HCT116 (cell line): ENCODE data around the gene KLK12. TPM values are rescaled to one million over a fixed set of nuclear protein-coding genes. Genes with fewer than 3 reads are reported as not detected.

Source experiments
- ATAC-seq: fragments of 200-7000 bp; cut with Tn5 transposase; 2 replicates; pipeline ENCODE4 v1.9.1; 2020; ENCODE audit warnings: mild to moderate bottlenecking, moderate library complexity
- BruUV-seq: library from RNA; stranded (reverse); fragments of 400-500 nt; replicated peaks from 2 replicates; lab custom pipeline; 2021; lab: Mats Ljungman, UMichigan
- CTCF ChIA-PET: fragments of 300-600 bp; sonication (Branson Sonifier 250); formaldehyde crosslinking; loops from one replicate; lab custom pipeline; 2021; ENCODE audit warnings: antibody characterized with exemption; lab: Charles Lee
- POLR2A ChIA-PET: fragments of 300-600, 350-600 bp; sonication (Branson Sonifier 250); formaldehyde crosslinking; loops from one replicate; lab custom pipeline; 2021; ENCODE audit warnings: antibody characterized with exemption; lab: Charles Lee
- RAD21 ChIA-PET, 2 experiments: fragments of 300-600 bp; sonication (Branson Sonifier 250); formaldehyde crosslinking; loops; one replicate each; lab custom pipeline; 2023; ENCODE audit warnings: low total read pairs in 2 of 2; ENCODE audit not compliant: uncharacterized antibody in 2 of 2, unreplicated experiment in 2 of 2, low non-redundant PET in 1 of 2; lab: Charles Lee
- DNase-seq: peaks from one replicate; pipeline ENCODE4 v3.0.0-alpha.2; 2010; ENCODE audit warnings: low read depth, low spot score
- H2AFZ ChIP-seq: fragments of 200-600 bp; shearing (Covaris generic), sonication (generic); 2 replicates; pipeline ENCODE4 v1.6.1; 2017; ENCODE audit warnings: low read depth, mixed run types, mixed read lengths, antibody characterized with exemption, low read length; ENCODE audit not compliant: poor library complexity, severe bottlenecking
- H3K27ac ChIP-seq: 2 replicates; pipeline ENCODE4 v1.5.1; 2012; ENCODE audit warnings: low read depth, low read length
- H3K27me3 ChIP-seq: fragments of 200-600 bp; sonication (generic); 2 replicates; pipeline ENCODE4 v1.6.1; 2016; ENCODE audit warnings: mixed run types, low read length, mixed read lengths; ENCODE audit not compliant: insufficient read depth
- H3K36me3 ChIP-seq, 2 experiments: fragments of 200-500 bp in 1 of 2; fragments of 200-600 bp in 1 of 2; sonication (Bioruptor generic) in 1 of 2; sonication (generic) in 1 of 2; 2 replicates each; pipeline versions ENCODE4 v1.5.1 to v1.6.1; 2014 to 2016; ENCODE audit warnings: low read length in 2 of 2, inconsistent platforms in 1 of 2, mixed read lengths in 1 of 2, mixed run types in 1 of 2; ENCODE audit not compliant: insufficient read depth in 2 of 2, control insufficient read depth in 1 of 2
- H3K4me1 ChIP-seq, 2 experiments: fragments of 200-600 bp in 1 of 2; sonication (generic) in 1 of 2; 2 replicates each; pipeline versions ENCODE4 v1.5.1 to v1.6.1; 2012 to 2017; ENCODE audit warnings: low read length in 2 of 2, inconsistent platforms in 1 of 2, mild to moderate bottlenecking in 1 of 2, mixed read lengths in 1 of 2, mixed run types in 1 of 2, moderate library complexity in 1 of 2; ENCODE audit not compliant: insufficient read depth in 2 of 2, control insufficient read depth in 1 of 2
- H3K4me2 ChIP-seq: fragments of 200-600 bp; sonication (generic); 2 replicates; pipeline ENCODE4 v1.6.1; 2017; ENCODE audit warnings: mixed run types, low read length, mixed read lengths
- H3K4me3 ChIP-seq, 2 experiments: fragments of 200-600 bp in 1 of 2; sonication (generic) in 1 of 2; replicated peaks in 1 of 2; 2 replicates each; pipeline ENCODE4 v1.5.1; 2011 to 2016; ENCODE audit warnings: low read length in 2 of 2, control low read depth in 1 of 2, low read depth in 1 of 2, mild to moderate bottlenecking in 1 of 2, mixed read lengths in 1 of 2, mixed run types in 1 of 2
- H3K79me2 ChIP-seq: fragments of 200-600 bp; sonication (generic); 2 replicates; pipeline ENCODE4 v1.6.1; 2017; ENCODE audit warnings: mild to moderate bottlenecking, mixed run types, low read length, moderate library complexity, mixed read lengths; ENCODE audit not compliant: insufficient read depth
- H3K9ac ChIP-seq: fragments of 200-600 bp; sonication (generic); 2 replicates; pipeline ENCODE4 v1.6.1; 2016; ENCODE audit warnings: low read length, mixed read lengths
- H3K9me2 ChIP-seq: fragments of 200-600 bp; sonication (generic), shearing (Covaris generic); 2 replicates; pipeline ENCODE4 v1.6.1; 2017; ENCODE audit warnings: mixed run types, mild to moderate bottlenecking, moderate library complexity; ENCODE audit not compliant: insufficient read depth
- H3K9me3 ChIP-seq, 2 experiments: fragments of 200-500 bp in 1 of 2; fragments of 200-600 bp in 1 of 2; sonication (Bioruptor generic) in 1 of 2; sonication (generic) in 1 of 2; 2 replicates each; pipeline ENCODE4 v1.6.1; 2014 to 2017; ENCODE audit warnings: low read length in 2 of 2, mixed read lengths in 2 of 2, inconsistent platforms in 1 of 2, low read depth in 1 of 2, mild to moderate bottlenecking in 1 of 2, mixed run types in 1 of 2, moderate library complexity in 1 of 2; ENCODE audit not compliant: control insufficient read depth in 1 of 2, insufficient read depth in 1 of 2
- H4K20me1 ChIP-seq: fragments of 200-600 bp; sonication (generic), shearing (Covaris generic); 2 replicates; pipeline ENCODE4 v1.6.1; 2017; ENCODE audit warnings: mixed run types, mild to moderate bottlenecking, moderate library complexity; ENCODE audit not compliant: insufficient read depth
- ATF3 ChIP-seq: IDR thresholded peaks from 2 replicates; pipeline ENCODE4 v1.6.1; 2012
- CBX3 ChIP-seq: IDR thresholded peaks from 2 replicates; pipeline ENCODE4 v1.6.1; 2012; ENCODE audit warnings: low read depth
- CEBPB ChIP-seq: IDR thresholded peaks from 2 replicates; pipeline ENCODE4 v1.6.1; 2012; ENCODE audit warnings: low read depth
- CTCF ChIP-seq, 3 experiments: fragments of 200-600 bp in 1 of 3; sonication (generic) in 1 of 3; IDR thresholded peaks in 2 of 3; conservative IDR thresholded peaks in 1 of 3; 2 replicates each; pipeline ENCODE4 v1.5.1; 2012 to 2017; ENCODE audit warnings: low read depth in 2 of 3, low read length in 2 of 3, antibody characterized with exemption in 1 of 3, borderline replicate concordance in 1 of 3, control low read depth in 1 of 3, mild to moderate bottlenecking in 1 of 3, mixed read lengths in 1 of 3, mixed run types in 1 of 3, moderate library complexity in 1 of 3; ENCODE audit not compliant: insufficient read depth in 1 of 3
- ELF1 ChIP-seq: IDR thresholded peaks from 2 replicates; pipeline ENCODE4 v1.6.1; 2012; ENCODE audit warnings: low read depth, borderline replicate concordance
- EZH2phosphoT487 ChIP-seq: fragments of 200-600 bp; IDR thresholded peaks from 2 replicates; pipeline ENCODE4 v1.6.1; 2018; ENCODE audit warnings: antibody characterized with exemption, borderline replicate concordance
- POLR2A ChIP-seq: IDR thresholded peaks from 2 replicates; pipeline ENCODE4 v1.7.0; 2011; ENCODE audit warnings: borderline replicate concordance; ENCODE audit not compliant: insufficient read depth, insufficient read length; ENCODE audit errors: extremely low read depth
- POLR2AphosphoS5 ChIP-seq: IDR thresholded peaks from 2 replicates; pipeline ENCODE4 v1.6.1; 2011; ENCODE audit warnings: mild to moderate bottlenecking, low read depth, low read length, moderate library complexity
- SIN3A ChIP-seq: IDR thresholded peaks from 2 replicates; pipeline ENCODE4 v1.6.1; 2012; ENCODE audit warnings: low read depth
- SRF ChIP-seq: IDR thresholded peaks from 2 replicates; pipeline ENCODE4 v1.6.1; 2012; ENCODE audit warnings: low read depth
- TCF7L2 ChIP-seq: IDR thresholded peaks from 2 replicates; pipeline ENCODE4 v1.7.0; 2011; ENCODE audit warnings: borderline replicate concordance, inconsistent platforms; ENCODE audit not compliant: insufficient read depth, insufficient read length; ENCODE audit errors: extremely low read depth
- YY1 ChIP-seq: IDR thresholded peaks from 2 replicates; pipeline ENCODE4 v1.6.1; 2011; ENCODE audit warnings: low read length, low read depth, moderate library complexity, mild to moderate bottlenecking; ENCODE audit not compliant: insufficient replicate concordance; ENCODE audit errors: extremely low read depth
- intact Hi-C: fragments of 100-400 bp; cut with micrococcal nuclease; formaldehyde crosslinking; loops from 2 replicates; pipeline ENCODE4 v1.10.0; 2022
- total RNA-seq: library from RNA; stranded (reverse); gene quantifications from one replicate; pipeline ENCODE4 v1.2.1, GENCODE V29; 2021; ENCODE audit not compliant: unreplicated experiment
- TF ChIP-seq, protein P1 (sequence below): IDR thresholded peaks from 2 replicates; pipeline ENCODE4 v1.6.1; 2012; ENCODE audit warnings: low read depth
- TF ChIP-seq, protein P2 (sequence below): IDR thresholded peaks from 2 replicates; pipeline ENCODE4 v1.6.1; 2012
- TF ChIP-seq, protein P3 (sequence below): IDR thresholded peaks from 2 replicates; pipeline ENCODE4 v1.6.1; 2011; ENCODE audit warnings: mild to moderate bottlenecking, low read length, moderate library complexity; ENCODE audit not compliant: insufficient replicate concordance; ENCODE audit errors: extremely low read depth

The KLK12 gene
- total RNA-seq, 1 experiment from 2014 or later, result not detected

GRCh38 chr19:51029718-51030117 is 5.1 kb downstream of the KLK12 start (continued):
- no peak for TF ChIP-seq TCF7L2
- no peak for TF ChIP-seq EZH2phosphoT487
- no peak for TF ChIP-seq CEBPB

DNA sequence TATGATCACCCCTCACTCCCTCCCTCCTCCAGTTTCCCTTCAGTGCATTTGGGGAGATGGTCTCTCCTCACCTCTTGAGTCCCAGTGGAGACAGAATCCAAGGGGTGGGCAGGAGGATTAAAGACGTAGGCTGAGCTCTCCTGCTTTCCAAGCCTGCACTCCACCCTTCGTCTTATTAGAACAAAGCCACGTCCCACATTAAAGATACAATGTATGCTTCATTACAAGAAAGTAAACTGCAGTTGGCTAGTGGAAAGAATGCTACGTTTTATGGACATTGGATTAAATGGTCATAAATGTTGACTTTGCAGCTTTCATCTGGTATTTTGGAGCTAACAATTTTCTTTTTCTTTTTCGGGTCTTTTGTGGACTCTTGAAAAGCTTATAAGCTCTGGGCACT is 6.9 kb downstream of the KLK12 start:
- Histone ChIP-seq H3K4me1 (peaks cover 0 to 12% of the 10 kb centered on the region in 2 experiments; a peak in 2 of 4 replicates), H4K20me1 (no peaks in the 10 kb centered on the region), H2AFZ (no peak overlapping the region), H3K9me2 (no peaks in the 10 kb centered on the region), H3K4me2 (no peak overlapping the region), H3K9me3 (no peaks in the 10 kb centered on the region), H3K4me3 (no peak overlapping the region), H3K9ac (no peak overlapping the region), H3K79me2 (no peaks in the 10 kb centered on the region), H3K27me3 (no peaks in the 10 kb centered on the region), H3K36me3 (no peaks in the 10 kb centered on the region), H3K27ac (no peak overlapping the region)
- ChIA-PET POLR2A (interaction anchor here (0.9 kb wide), 1 partner anchor 9 kb away, joined by 3 read pairs; no protein-coding TSS in a partner anchor), CTCF (interaction anchor here (0.7 to 1.2 kb wide), 3 partner anchors 9 to 69 kb away, joined by 3 read pairs; no protein-coding TSS in a partner anchor), RAD21 (no interaction called here)
- ATAC-seq (no peak), DNase-seq (no peak)
- BruUV-seq, result no TSS peak
- intact Hi-C loops, result no loop called here
- TF ChIP-seq ELF1 (no peak), CBX3 (no peak), CEBPB (no peak), POLR2AphosphoS5 (no peak), EZH2phosphoT487 (no peak), CTCF (IDR thresholded peaks at IDR 0.05 in 2 of 3, conservative IDR thresholded peaks at IDR 0.05 in 1 of 3; ENCODE audit: borderline replicate concordance in 1 of 3, insufficient read depth in 1 of 3, low read depth in 2 of 3, low read length in 2 of 3) (no peak), POLR2A (no peak), SIN3A (no peak), ATF3 (no peak), SRF (no peak), TCF7L2 (no peak), YY1 (no peak)
- TF ChIP-seq, protein P1, sequence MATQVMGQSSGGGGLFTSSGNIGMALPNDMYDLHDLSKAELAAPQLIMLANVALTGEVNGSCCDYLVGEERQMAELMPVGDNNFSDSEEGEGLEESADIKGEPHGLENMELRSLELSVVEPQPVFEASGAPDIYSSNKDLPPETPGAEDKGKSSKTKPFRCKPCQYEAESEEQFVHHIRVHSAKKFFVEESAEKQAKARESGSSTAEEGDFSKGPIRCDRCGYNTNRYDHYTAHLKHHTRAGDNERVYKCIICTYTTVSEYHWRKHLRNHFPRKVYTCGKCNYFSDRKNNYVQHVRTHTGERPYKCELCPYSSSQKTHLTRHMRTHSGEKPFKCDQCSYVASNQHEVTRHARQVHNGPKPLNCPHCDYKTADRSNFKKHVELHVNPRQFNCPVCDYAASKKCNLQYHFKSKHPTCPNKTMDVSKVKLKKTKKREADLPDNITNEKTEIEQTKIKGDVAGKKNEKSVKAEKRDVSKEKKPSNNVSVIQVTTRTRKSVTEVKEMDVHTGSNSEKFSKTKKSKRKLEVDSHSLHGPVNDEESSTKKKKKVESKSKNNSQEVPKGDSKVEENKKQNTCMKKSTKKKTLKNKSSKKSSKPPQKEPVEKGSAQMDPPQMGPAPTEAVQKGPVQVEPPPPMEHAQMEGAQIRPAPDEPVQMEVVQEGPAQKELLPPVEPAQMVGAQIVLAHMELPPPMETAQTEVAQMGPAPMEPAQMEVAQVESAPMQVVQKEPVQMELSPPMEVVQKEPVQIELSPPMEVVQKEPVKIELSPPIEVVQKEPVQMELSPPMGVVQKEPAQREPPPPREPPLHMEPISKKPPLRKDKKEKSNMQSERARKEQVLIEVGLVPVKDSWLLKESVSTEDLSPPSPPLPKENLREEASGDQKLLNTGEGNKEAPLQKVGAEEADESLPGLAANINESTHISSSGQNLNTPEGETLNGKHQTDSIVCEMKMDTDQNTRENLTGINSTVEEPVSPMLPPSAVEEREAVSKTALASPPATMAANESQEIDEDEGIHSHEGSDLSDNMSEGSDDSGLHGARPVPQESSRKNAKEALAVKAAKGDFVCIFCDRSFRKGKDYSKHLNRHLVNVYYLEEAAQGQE, result no peak
- TF ChIP-seq, protein P2, sequence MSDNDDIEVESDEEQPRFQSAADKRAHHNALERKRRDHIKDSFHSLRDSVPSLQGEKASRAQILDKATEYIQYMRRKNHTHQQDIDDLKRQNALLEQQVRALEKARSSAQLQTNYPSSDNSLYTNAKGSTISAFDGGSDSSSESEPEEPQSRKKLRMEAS, result no peak
- TF ChIP-seq, protein P3, sequence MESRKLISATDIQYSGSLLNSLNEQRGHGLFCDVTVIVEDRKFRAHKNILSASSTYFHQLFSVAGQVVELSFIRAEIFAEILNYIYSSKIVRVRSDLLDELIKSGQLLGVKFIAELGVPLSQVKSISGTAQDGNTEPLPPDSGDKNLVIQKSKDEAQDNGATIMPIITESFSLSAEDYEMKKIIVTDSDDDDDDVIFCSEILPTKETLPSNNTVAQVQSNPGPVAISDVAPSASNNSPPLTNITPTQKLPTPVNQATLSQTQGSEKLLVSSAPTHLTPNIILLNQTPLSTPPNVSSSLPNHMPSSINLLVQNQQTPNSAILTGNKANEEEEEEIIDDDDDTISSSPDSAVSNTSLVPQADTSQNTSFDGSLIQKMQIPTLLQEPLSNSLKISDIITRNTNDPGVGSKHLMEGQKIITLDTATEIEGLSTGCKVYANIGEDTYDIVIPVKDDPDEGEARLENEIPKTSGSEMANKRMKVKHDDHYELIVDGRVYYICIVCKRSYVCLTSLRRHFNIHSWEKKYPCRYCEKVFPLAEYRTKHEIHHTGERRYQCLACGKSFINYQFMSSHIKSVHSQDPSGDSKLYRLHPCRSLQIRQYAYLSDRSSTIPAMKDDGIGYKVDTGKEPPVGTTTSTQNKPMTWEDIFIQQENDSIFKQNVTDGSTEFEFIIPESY, result no peak
